Frontal cortex (tissue), 4 donors: ENCODE data around the gene PLK4. TPM values are rescaled to one million over a fixed set of nuclear protein-coding genes. Genes with fewer than 3 reads are reported as not detected.
"Not testable (repeated sequence)": the region's sequence is repeated elsewhere in the genome, so short reads cannot be mapped to it uniquely, and the experiment has no call there.

Source experiments
- DNase-seq, 2 donors: peaks; one replicate each; pipeline ENCODE4 v3.0.0; 2012; ENCODE audit warnings: low spot score in 2 of 2
- FAIRE-seq: peaks from 2 replicates; lab custom pipeline; 2012; peaks lifted over from hg19 to GRCh38; lab: Jason Lieb, UNC
- small RNA-seq: library from RNA; depleted of rRNA; stranded (forward); fragments of <200 nt; gene quantifications from one replicate; pipeline ENCODE3, GENCODE V24; 2014
- total RNA-seq: library from RNA; depleted of rRNA; stranded (reverse); fragments of >200 nt; gene quantifications from one replicate; pipeline ENCODE4 v1.2.3, GENCODE V29; 2014
- donor health status: control.
- donor health status: control.
- donor health status: control.

The PLK4 gene
- total RNA-seq, 1 donor from 2014 or later: 8.2 TPM

GRCh38 chr4:127896528-127896927, 15.8 kb downstream of the PLK4 start:
- DNase-seq (no peak), FAIRE-seq (no peak)

GRCh38 chr4:127899682-127900081, 19.0 kb downstream of the PLK4 start:
- not testable (repeated sequence) for FAIRE-seq, DNase-seq

- FAIRE-seq: no peak
Observed at GRCh38 chr4:127905029-127905428, 24.3 kb downstream of the PLK4 start.

GRCh38 chr4:127916512-127916911, 35.8 kb downstream of the PLK4 start:
- DNase-seq (no peak), FAIRE-seq (no peak)

More at GRCh38 chr4:127905029-127905428, 24.3 kb downstream of the PLK4 start:
- no peak for DNase-seq

- FAIRE-seq (no peak), DNase-seq (no peak)
Observed at GRCh38 chr4:127917151-127917550, 36.5 kb downstream of the PLK4 start.

GRCh38 chr4:127920521-127920920, 39.8 kb downstream of the PLK4 start:
- no peak for FAIRE-seq
- DNase-seq: no peak

- FAIRE-seq (no peak), DNase-seq (no peak)
Observed at GRCh38 chr4:127922226-127922625, 41.5 kb downstream of the PLK4 start.

- DNase-seq, FAIRE-seq: not testable (repeated sequence)
Observed at GRCh38 chr4:127925720-127926119, 45.0 kb downstream of the PLK4 start.

GRCh38 chr4:127930175-127930574, 49.5 kb downstream of the PLK4 start:
- DNase-seq (no peak), FAIRE-seq (no peak)

- FAIRE-seq, DNase-seq: not testable (repeated sequence)
Observed at GRCh38 chr4:127931836-127932235, 51.1 kb downstream of the PLK4 start.

- FAIRE-seq (no peak), DNase-seq (no peak)
Observed at GRCh38 chr4:127936974-127937373, 56.3 kb downstream of the PLK4 start.

Small RNAs within 50 kb of the gene (small RNA-seq; reads per million reads assigned to genes)
- gene RNU6-583P: not detected

Other genes starting within 250 kb of the PLK4 start
- 26.9 TPM for gene INTU, start 247.9 kb upstream of the PLK4 start, total RNA-seq
- gene SLC25A31, start 150.5 kb upstream of the PLK4 start, total RNA-seq: not detected
- gene HSPA4L, start 98.6 kb upstream of the PLK4 start, total RNA-seq: 8.2 TPM
- gene MFSD8, start 84.3 kb downstream of the PLK4 start, total RNA-seq: 65.6 TPM
- gene ABHD18, start 84.5 kb downstream of the PLK4 start, total RNA-seq: 17.1 TPM
- 67.7 TPM for gene LARP1B, start 180.4 kb downstream of the PLK4 start, total RNA-seq